Prostate gland (tissue), 2 donors: ENCODE results near the gene PTK7. TPM values are rescaled to one million over a fixed set of nuclear protein-coding genes. Genes with fewer than 3 reads are reported as not detected.

Source experiments
- DNase-seq: peaks from one replicate; pipeline ENCODE4 v3.0.0-alpha.2; 2019; ENCODE audit warnings: low spot score
- H3K27ac ChIP-seq, 2 donors: fragments of 200-600 bp; sonication (generic); 2 replicates each; pipeline ENCODE4 v1.5.1; 2017 to 2019
- H3K27me3 ChIP-seq: fragments of 200-600 bp; sonication (generic); replicated peaks from 2 replicates; pipeline ENCODE4 v1.5.1; 2019; ENCODE audit not compliant: insufficient read depth
- H3K36me3 ChIP-seq, 2 donors: fragments of 200-600 bp; sonication (generic); 1 replicate in 1 of 2; 2 replicates in 1 of 2; pipeline versions ENCODE4 v1.5.1 to v1.8.1; 2017 to 2019
- H3K4me1 ChIP-seq: fragments of 200-600 bp; sonication (generic); replicated peaks from 2 replicates; pipeline ENCODE4 v1.5.1; 2019
- H3K4me3 ChIP-seq, 2 donors: fragments of 200-600 bp; sonication (generic); 2 replicates each; pipeline ENCODE4 v1.5.1; 2017 to 2019
- H3K9me3 ChIP-seq: fragments of 200-600 bp; sonication (generic); 2 replicates; pipeline ENCODE4 v1.5.1; 2017
- POLR2A ChIP-seq: fragments of 450-650 bp; IDR thresholded peaks from one replicate; pipeline ENCODE4 v1.6.1; 2016; ENCODE audit warnings: antibody characterized with exemption, mild to moderate bottlenecking
- POLR2AphosphoS5 ChIP-seq: sonication (generic); formaldehyde crosslinking; IDR thresholded peaks from one replicate; pipeline ENCODE4 v1.6.1; 2017; ENCODE audit warnings: antibody characterized with exemption
- WGBS: methylation state at CpG from one replicate; pipeline ENCODE4 v1.1.5; 2018; 5-methylcytosine and 5-hydroxymethylcytosine counted together
- intact Hi-C: fragments of 100-400 bp; cut with DNase I; formaldehyde crosslinking; loops from one replicate; pipeline ENCODE4 v1.14.2; 2022
- total RNA-seq, 2 donors: library from RNA; depleted of rRNA; stranded (reverse); fragments of >200 nt; gene quantifications; one replicate each; pipeline ENCODE4 v1.1.0, GENCODE V29; 2016
- TF ChIP-seq, protein P1 (sequence below), 4 experiments: fragments of 200-600 bp in 2 of 4; fragments of 450-650 bp in 2 of 4; sonication (generic) in 2 of 4; IDR thresholded peaks; 1 replicate in 3 of 4; 2 replicates in 1 of 4; pipeline ENCODE4 v1.5.1; 2016 to 2019; ENCODE audit warnings: antibody characterized with exemption in 4 of 4, mild to moderate bottlenecking in 2 of 4, moderate library complexity in 2 of 4

Gene PTK7
- total RNA-seq, 2 donors from 2014 or later: 83.3 to 85.2 TPM

DNA sequence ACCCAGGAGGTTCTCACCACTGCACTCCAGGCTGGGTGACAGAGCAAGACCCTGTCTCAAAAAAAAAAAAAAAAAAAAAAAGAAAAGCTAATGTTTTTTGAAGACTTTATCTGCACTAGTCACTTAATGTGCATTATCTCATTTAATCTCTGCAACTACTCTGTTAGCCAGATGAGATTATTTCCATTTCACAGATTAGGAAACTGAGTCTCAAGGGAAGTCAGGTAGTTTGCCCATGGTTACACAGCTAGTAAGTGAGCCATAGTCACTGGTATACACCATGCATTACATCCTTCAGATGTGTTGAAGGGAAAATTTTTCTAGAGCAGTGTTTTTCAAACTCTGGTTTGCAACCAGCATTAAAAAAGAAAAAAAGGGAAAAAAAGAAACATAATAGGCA lies 87.8 kb downstream of the PTK7 start:
- H3K4me3 ChIP-seq: no peak overlapping the region
- no peak for DNase-seq
- H3K36me3 ChIP-seq: no peaks in the 10 kb centered on the region
- no peaks in the 10 kb centered on the region for H3K27me3 ChIP-seq
- no peaks in the 10 kb centered on the region for H3K4me1 ChIP-seq
- H3K27ac ChIP-seq: no peak overlapping the region
- intact Hi-C loops: no loop called here
- H3K9me3 ChIP-seq: no peaks in the 10 kb centered on the region
- TF ChIP-seq, protein P1, sequence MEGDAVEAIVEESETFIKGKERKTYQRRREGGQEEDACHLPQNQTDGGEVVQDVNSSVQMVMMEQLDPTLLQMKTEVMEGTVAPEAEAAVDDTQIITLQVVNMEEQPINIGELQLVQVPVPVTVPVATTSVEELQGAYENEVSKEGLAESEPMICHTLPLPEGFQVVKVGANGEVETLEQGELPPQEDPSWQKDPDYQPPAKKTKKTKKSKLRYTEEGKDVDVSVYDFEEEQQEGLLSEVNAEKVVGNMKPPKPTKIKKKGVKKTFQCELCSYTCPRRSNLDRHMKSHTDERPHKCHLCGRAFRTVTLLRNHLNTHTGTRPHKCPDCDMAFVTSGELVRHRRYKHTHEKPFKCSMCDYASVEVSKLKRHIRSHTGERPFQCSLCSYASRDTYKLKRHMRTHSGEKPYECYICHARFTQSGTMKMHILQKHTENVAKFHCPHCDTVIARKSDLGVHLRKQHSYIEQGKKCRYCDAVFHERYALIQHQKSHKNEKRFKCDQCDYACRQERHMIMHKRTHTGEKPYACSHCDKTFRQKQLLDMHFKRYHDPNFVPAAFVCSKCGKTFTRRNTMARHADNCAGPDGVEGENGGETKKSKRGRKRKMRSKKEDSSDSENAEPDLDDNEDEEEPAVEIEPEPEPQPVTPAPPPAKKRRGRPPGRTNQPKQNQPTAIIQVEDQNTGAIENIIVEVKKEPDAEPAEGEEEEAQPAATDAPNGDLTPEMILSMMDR (IDR thresholded peaks at IDR 0.05): no peak
- TF ChIP-seq POLR2AphosphoS5: no peak
- no peak for TF ChIP-seq POLR2A

GRCh38 chr6:43170417-43170930 lies 94.4 kb downstream of the PTK7 start:
- Histone ChIP-seq H3K27ac (peak overlapping the region; percentile 99 to 100), H3K4me1 (peaks cover 11% of the 10 kb centered on the region), H3K4me3 (peak overlapping the region; percentile 96 to 98), H3K9me3 (no peaks in the 10 kb centered on the region), H3K27me3 (no peaks in the 10 kb centered on the region), H3K36me3 (peaks cover 0 to 1% of the 10 kb centered on the region in 2 donors)
- intact Hi-C loops: loop anchor here (5.0 kb wide), 1 partner anchor 158 kb away; the partner anchor contains the start of genes KLHDC3 and MEA1
- DNase-seq: no peak
- WGBS: under 1% methylated on average over 18 of the region's 18 CpGs
- TF ChIP-seq, protein P1 (IDR thresholded peaks at IDR 0.05): no peak
- TF ChIP-seq POLR2AphosphoS5: no peak
- TF ChIP-seq POLR2A: no peak

DNA sequence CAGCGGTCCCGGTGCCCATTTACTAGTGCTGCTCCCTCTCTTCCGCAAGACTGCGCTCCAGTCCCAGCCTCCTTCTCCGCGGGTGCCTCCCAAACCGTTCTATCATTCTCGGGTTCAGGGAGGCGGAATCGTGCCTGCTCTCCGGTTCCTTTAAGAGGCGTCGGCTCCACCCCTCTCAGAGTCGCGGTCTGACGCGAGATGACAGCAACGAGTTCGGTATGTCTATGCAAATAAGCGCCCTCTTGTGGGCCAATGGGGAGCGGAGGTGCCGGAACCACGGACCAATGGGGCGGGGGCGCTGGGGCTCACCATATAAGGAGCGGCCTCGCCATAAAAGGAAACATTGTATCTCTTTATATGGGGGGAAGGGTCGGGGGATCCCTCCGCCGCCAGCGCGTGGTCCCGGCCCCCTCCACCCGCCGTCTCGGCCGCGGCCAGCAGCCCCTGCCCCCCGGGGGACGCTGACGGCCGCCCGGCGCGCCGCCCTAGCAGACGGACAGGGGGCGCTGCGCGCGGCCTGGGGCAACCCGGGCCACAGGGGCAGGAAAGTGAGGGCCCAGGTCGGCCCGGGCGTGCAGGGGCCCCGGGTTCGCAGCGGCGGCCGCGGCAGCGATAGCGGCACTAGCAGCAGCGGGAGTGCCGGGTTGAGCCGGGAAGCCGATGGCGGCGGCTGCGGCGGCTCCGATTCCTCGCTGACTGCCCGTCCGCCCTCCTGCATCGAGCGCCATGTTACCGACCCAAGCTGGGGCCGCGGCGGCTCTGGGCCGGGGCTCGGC lies 95.0 kb downstream of the PTK7 start, which contains the start of gene SRF:
Gene SRF, plus strand, starts transcription at position 339 of the 776 bp plus-strand sequence. Its CDS starts 388 bp downstream, at position 727.
- H3K9me3 ChIP-seq: no peaks in the 10 kb centered on the region
- TF ChIP-seq POLR2A (no peak), POLR2AphosphoS5 (peak; percentile 99)
- TF ChIP-seq, protein P1 (IDR thresholded peaks at IDR 0.05): peak; percentile 59 to 94 (median 90)
- intact Hi-C loops: loop anchor here (5.0 kb wide), 1 partner anchor 159 kb away; the partner anchor contains the start of genes KLHDC3 and MEA1
- peaks cover 0 to 8% of the 10 kb centered on the region in 2 donors for H3K36me3 ChIP-seq
- peak within 1 kb of the TSS; percentile 99 to 100 for H3K27ac ChIP-seq
- peak within 1 kb of the TSS; percentile 96 to 98 for H3K4me3 ChIP-seq
- WGBS: under 1% methylated on average over 32 of the region's 83 CpGs
- no peaks in the 10 kb centered on the region for H3K27me3 ChIP-seq
- DNase-seq: peak; percentile 100
- H3K4me1 ChIP-seq: peaks cover 11% of the 10 kb centered on the region

DNA sequence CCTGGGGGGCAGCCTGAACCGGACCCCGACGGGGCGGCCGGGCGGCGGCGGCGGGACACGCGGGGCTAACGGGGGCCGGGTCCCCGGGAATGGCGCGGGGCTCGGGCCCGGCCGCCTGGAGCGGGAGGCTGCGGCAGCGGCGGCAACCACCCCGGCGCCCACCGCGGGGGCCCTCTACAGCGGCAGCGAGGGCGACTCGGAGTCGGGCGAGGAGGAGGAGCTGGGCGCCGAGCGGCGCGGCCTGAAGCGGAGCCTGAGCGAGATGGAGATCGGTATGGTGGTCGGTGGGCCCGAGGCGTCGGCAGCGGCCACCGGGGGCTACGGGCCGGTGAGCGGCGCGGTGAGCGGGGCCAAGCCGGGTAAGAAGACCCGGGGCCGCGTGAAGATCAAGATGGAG lies 95.6 kb downstream of the PTK7 start:
- H3K4me3 ChIP-seq: peak overlapping the region; percentile 96 to 98
- peak overlapping the region; percentile 99 to 100 for H3K27ac ChIP-seq
- no peaks in the 10 kb centered on the region for H3K27me3 ChIP-seq
- H3K9me3 ChIP-seq: no peaks in the 10 kb centered on the region
- under 1% methylated on average over 36 of the region's 57 CpGs for WGBS
- H3K4me1 ChIP-seq: peaks cover 11% of the 10 kb centered on the region
- DNase-seq: no peak
- TF ChIP-seq, protein P1 (IDR thresholded peaks at IDR 0.05): no peak
- TF ChIP-seq POLR2AphosphoS5 (no peak), POLR2A (no peak)
- peaks cover 0 to 8% of the 10 kb centered on the region in 2 donors for H3K36me3 ChIP-seq
- intact Hi-C loops: loop anchor here (5.0 kb wide), 1 partner anchor 159 kb away; the partner anchor contains the start of genes KLHDC3 and MEA1
